HL-60 (cell line): Measurements from ENCODE around the gene COL21A1.

Experiments used
- DNase-seq, 2 experiments: peaks; one replicate each; pipeline ENCODE4 v3.0.0-alpha.2; 2010 to 2020; ENCODE audit warnings: low read depth in 1 of 2, low spot score in 1 of 2
- H3K27ac ChIP-seq: fragments of 250-450 bp; sonication (Bioruptor Pico); replicated peaks from 2 replicates; pipeline ENCODE4 v1.5.1; 2020; ENCODE audit warnings: mild to moderate bottlenecking, moderate library complexity
- H3K27me3 ChIP-seq: fragments of 250-450 bp; sonication (Bioruptor Pico); 2 replicates; pipeline ENCODE4 v1.5.1; 2021; ENCODE audit warnings: mild to moderate bottlenecking, moderate library complexity; ENCODE audit not compliant: insufficient read depth, poor library complexity, severe bottlenecking
- H3K4me3 ChIP-seq: replicated peaks from 2 replicates; pipeline ENCODE4 v1.5.1; 2011; ENCODE audit warnings: mild to moderate bottlenecking, control low read depth, low read length; ENCODE audit not compliant: insufficient read depth
- GABPA ChIP-seq: IDR thresholded peaks from 2 replicates; pipeline ENCODE4 v1.6.1; 2012; ENCODE audit warnings: low read depth
- POLR2AphosphoS5 ChIP-seq: IDR thresholded peaks from 2 replicates; pipeline ENCODE4 v1.6.1; 2012; ENCODE audit warnings: low read depth
- SPI1 ChIP-seq: IDR thresholded peaks from 2 replicates; pipeline ENCODE4 v1.6.1; 2012; ENCODE audit warnings: low read depth, mild to moderate bottlenecking, borderline replicate concordance
- TF ChIP-seq, protein P1 (sequence below): IDR thresholded peaks from one replicate; pipeline ENCODE4 v1.5.1; 2011; ENCODE audit warnings: low read length, control low read depth, inconsistent platforms; ENCODE audit not compliant: insufficient read depth
- TF ChIP-seq, protein P2 (sequence below): IDR thresholded peaks from 2 replicates; pipeline ENCODE4 v1.6.1; 2012; ENCODE audit warnings: low read depth; ENCODE audit not compliant: insufficient replicate concordance

The COL21A1 gene

DNA sequence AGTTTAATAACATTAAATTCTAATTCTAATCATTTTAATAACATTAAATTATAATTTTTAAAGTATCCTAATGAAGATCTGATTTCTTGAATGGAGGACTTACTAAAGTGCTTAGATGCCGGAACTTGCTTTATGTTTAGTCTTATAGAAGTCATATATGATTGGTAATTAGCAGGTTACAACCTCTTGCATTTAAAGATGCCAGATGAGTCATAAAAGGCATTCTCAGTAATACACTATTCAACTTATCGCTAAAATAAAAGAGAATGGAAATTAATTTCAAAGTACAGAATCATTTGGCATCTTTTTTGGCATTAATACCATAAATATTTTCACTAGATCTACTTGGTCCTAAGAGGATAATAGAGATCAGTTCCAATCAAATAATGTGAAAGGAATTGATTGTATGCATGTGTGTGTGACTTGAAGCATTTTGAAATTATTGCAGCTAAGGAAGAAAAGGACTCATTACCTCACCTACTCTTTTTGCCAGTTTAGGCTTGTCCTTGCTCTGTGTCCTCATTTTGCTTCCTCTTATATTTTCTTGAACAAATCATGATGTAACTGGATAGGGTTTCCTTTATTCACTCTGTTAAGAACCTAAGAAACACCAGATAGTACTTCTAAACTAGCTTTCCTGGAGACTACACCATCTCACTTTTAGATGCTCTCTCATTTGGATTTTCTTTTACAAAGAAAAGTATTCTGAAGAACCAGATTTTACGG is 2.7 kb downstream of the COL21A1 start:
- TF ChIP-seq SPI1 (no peak), GABPA (no peak), POLR2AphosphoS5 (no peak)
- TF ChIP-seq, protein P1, sequence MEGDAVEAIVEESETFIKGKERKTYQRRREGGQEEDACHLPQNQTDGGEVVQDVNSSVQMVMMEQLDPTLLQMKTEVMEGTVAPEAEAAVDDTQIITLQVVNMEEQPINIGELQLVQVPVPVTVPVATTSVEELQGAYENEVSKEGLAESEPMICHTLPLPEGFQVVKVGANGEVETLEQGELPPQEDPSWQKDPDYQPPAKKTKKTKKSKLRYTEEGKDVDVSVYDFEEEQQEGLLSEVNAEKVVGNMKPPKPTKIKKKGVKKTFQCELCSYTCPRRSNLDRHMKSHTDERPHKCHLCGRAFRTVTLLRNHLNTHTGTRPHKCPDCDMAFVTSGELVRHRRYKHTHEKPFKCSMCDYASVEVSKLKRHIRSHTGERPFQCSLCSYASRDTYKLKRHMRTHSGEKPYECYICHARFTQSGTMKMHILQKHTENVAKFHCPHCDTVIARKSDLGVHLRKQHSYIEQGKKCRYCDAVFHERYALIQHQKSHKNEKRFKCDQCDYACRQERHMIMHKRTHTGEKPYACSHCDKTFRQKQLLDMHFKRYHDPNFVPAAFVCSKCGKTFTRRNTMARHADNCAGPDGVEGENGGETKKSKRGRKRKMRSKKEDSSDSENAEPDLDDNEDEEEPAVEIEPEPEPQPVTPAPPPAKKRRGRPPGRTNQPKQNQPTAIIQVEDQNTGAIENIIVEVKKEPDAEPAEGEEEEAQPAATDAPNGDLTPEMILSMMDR, result no peak
- TF ChIP-seq, protein P2, sequence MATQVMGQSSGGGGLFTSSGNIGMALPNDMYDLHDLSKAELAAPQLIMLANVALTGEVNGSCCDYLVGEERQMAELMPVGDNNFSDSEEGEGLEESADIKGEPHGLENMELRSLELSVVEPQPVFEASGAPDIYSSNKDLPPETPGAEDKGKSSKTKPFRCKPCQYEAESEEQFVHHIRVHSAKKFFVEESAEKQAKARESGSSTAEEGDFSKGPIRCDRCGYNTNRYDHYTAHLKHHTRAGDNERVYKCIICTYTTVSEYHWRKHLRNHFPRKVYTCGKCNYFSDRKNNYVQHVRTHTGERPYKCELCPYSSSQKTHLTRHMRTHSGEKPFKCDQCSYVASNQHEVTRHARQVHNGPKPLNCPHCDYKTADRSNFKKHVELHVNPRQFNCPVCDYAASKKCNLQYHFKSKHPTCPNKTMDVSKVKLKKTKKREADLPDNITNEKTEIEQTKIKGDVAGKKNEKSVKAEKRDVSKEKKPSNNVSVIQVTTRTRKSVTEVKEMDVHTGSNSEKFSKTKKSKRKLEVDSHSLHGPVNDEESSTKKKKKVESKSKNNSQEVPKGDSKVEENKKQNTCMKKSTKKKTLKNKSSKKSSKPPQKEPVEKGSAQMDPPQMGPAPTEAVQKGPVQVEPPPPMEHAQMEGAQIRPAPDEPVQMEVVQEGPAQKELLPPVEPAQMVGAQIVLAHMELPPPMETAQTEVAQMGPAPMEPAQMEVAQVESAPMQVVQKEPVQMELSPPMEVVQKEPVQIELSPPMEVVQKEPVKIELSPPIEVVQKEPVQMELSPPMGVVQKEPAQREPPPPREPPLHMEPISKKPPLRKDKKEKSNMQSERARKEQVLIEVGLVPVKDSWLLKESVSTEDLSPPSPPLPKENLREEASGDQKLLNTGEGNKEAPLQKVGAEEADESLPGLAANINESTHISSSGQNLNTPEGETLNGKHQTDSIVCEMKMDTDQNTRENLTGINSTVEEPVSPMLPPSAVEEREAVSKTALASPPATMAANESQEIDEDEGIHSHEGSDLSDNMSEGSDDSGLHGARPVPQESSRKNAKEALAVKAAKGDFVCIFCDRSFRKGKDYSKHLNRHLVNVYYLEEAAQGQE, result no peak
- H3K27me3 ChIP-seq, result no peaks in the 10 kb centered on the region
- H3K4me3 ChIP-seq, result no peak overlapping the region
- peak in 1 of 2 experiments; percentile 31 for DNase-seq
- no peak overlapping the region; the same call in 1 of the 2 replicates for H3K27ac ChIP-seq

GRCh38 chr6:56244089-56244488 is 3.3 kb downstream of the COL21A1 start:
- 0 out of 2 replicates have a peak overlapping the region, but pooled peaks have one; percentile 10 for H3K27ac ChIP-seq
- TF ChIP-seq, protein P1, result no peak
- TF ChIP-seq POLR2AphosphoS5 (no peak), SPI1 (no peak), GABPA (no peak)
- TF ChIP-seq, protein P2, result no peak
- no peak for DNase-seq
- H3K27me3 ChIP-seq, result no peaks in the 10 kb centered on the region
- H3K4me3 ChIP-seq, result no peak overlapping the region

DNA sequence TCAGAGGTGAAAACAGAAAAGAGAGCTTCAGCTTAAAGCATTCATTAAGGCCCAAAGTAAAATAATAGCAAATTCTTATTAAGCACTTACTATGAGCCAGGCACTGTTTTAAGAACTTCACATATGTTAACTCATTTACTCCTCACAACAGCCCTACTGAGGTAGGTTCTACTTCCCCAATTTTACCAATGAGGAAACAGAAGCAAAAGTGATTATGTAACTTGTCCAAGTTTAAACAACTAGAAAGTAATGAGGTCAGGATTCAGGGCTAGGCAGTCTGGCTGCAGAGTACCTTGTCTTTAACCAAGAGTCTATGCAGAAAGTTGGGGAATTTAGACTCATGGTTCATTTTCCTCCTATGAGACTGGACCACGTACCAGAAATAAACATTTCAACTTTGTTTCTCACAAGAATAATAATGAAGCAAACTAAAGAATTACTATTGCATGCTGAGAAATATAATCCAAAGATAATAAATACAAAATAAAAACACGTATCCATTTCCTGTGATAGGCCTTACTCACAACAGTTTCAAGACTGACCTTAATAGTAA is 3.8 kb downstream of the COL21A1 start:
- H3K27me3 ChIP-seq, result no peaks in the 10 kb centered on the region
- TF ChIP-seq POLR2AphosphoS5 (no peak), SPI1 (peak; percentile 71; the same call in 1 of the 2 replicates), GABPA (no peak)
- TF ChIP-seq, protein P1, result no peak
- TF ChIP-seq, protein P2, result no peak
- no peak overlapping the region for H3K4me3 ChIP-seq
- peak in 1 of 2 experiments; percentile 62 for DNase-seq
- peak overlapping the region; percentile 10; the same call in 1 of the 2 replicates for H3K27ac ChIP-seq
